ENCODE data around the gene FGB. TPM values are rescaled to one million over a fixed set of nuclear protein-coding genes. Genes with fewer than 3 reads are reported as not detected.

Gene FGB
- polyA plus RNA-seq, 2 of the 4 experiments (the other 2 are of a cell fraction): 13.8 to 169 TPM

GRCh38 chr4:154615211-154615610, 52.4 kb downstream of the FGB start (continued):
- TF ChIP-seq, protein P1, sequence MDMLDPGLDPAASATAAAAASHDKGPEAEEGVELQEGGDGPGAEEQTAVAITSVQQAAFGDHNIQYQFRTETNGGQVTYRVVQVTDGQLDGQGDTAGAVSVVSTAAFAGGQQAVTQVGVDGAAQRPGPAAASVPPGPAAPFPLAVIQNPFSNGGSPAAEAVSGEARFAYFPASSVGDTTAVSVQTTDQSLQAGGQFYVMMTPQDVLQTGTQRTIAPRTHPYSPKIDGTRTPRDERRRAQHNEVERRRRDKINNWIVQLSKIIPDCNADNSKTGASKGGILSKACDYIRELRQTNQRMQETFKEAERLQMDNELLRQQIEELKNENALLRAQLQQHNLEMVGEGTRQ (IDR thresholded peaks at IDR 0.05): no peak
- no peak for TF ChIP-seq SREBF2 (IDR thresholded peaks at IDR 0.05)

DNA sequence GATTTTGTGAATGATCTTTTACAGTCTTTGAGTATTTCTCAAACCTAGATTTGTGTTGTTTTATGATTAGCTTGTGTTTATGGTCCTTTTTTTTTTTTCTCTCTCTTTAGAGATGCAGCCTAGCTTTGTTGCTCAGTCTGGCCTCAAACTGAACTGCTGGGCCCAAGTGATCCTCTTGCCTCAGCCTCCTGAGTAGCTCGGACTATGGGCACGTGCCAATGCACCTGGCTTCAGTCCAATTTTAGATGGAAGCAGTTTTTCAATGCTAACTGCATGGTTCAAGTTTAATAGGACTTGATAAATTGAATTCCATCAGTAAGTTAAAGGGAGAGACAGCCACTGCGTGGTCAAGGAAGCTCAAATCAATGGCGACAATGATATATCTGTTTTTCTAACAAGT, 53.5 kb downstream of the FGB start:
- CTCF ChIA-PET: interaction anchor here (1.1 to 12.2 kb wide), 2 partner anchors 57 to 64 kb away, joined by 6 to 214 read pairs; partner anchors contain the start of gene FGB
- no peak for TF ChIP-seq SMC3 (IDR thresholded peaks at IDR 0.05)
- no peak for TF ChIP-seq NR3C1 (IDR thresholded peaks at IDR 0.05)
- TF ChIP-seq FOSL2 (IDR thresholded peaks at IDR 0.05): no peak
- TF ChIP-seq FOSL2 (CRISPR knock-in tag; IDR thresholded peaks at IDR 0.05): no peak
- no peak for ATAC-seq
- FAIRE-seq: no peak
- Histone ChIP-seq H3K4me1 (peaks cover 64% of the 10 kb centered on the region), H3K9me3 (no peaks in the 10 kb centered on the region), H3K27ac (peak overlapping the region; percentile 17 to 46; a peak in 3 of 6 replicates), H3K4me3 (no peak overlapping the region), H3K4me2 (peak overlapping the region; percentile 56; the same call in 2 of the 3 replicates)
- WGBS (ENCODE audit: missing lambda C conversion rate): 74% methylated on average over 4 of the region's 4 CpGs
- POLR2A ChIA-PET: no interaction called here
- no peak for DNase-seq (ENCODE audit: low read depth in 1 of 2, low spot score in 1 of 2)

DNA sequence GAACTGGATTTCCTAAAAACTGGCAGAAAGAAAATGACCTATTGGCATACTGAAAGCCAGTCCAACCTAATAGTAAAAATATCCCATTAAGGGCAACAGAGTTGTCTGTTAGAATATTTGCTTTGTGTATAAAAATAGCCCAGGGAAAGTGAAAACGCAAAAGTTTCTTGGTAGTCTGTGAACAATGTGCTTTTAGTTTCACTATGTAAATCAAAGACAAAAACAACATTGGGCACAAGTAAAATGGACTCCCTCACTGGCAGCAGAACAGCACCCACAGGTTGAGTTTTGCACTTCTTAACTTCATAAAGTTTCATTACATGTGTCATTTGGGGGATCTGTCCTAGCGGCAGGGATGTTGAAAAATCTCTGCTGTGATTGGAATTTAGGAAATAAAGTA, 53.9 kb downstream of the FGB start:
- DNase-seq (ENCODE audit: low read depth in 1 of 2, low spot score in 1 of 2) (no peak), FAIRE-seq (no peak), ATAC-seq (no peak)
- Histone ChIP-seq H3K4me1 (peaks cover 63% of the 10 kb centered on the region), H3K27ac (peak overlapping the region; percentile 16 to 46; a peak in 3 of 6 replicates), H3K4me2 (no peak overlapping the region), H3K9me3 (no peaks in the 10 kb centered on the region), H3K4me3 (no peak overlapping the region)
- POLR2A ChIA-PET: no interaction called here
- CTCF ChIA-PET: interaction anchor here (1.1 to 12.2 kb wide), 2 partner anchors 57 to 65 kb away, joined by 6 to 214 read pairs; partner anchors contain the start of gene FGB
- TF ChIP-seq CEBPB (IDR thresholded peaks at IDR 0.05) (no peak), BHLHE40 (IDR thresholded peaks at IDR 0.05; ENCODE audit: low read depth, low read length) (no peak), ZNF302 (CRISPR knock-in tag; IDR thresholded peaks at IDR 0.05) (no peak), CHD2 (IDR thresholded peaks at IDR 0.05; ENCODE audit: low read length, partially characterized antibody) (no peak), JUN (IDR thresholded peaks at IDR 0.05) (no peak), PHF8 (IDR thresholded peaks at IDR 0.05; ENCODE audit: borderline replicate concordance, low read depth) (no peak), NFE2L2 (conservative IDR thresholded peaks at IDR 0.05; ENCODE audit: low read length) (no peak), TP53 (CRISPR knock-in tag; IDR thresholded peaks at IDR 0.05) (no peak), RARB (CRISPR knock-in tag; IDR thresholded peaks at IDR 0.05) (no peak), ZC3H11A (IDR thresholded peaks at IDR 0.05) (no peak), NPAS2 (CRISPR knock-in tag; IDR thresholded peaks at IDR 0.05; ENCODE audit: borderline replicate concordance) (no peak), JUNB (IDR thresholded peaks at IDR 0.05) (no peak), CBX8 (IDR thresholded peaks at IDR 0.05) (no peak), ESRRA (IDR thresholded peaks at IDR 0.05; ENCODE audit: borderline replicate concordance, low read length) (no peak), RAD21 (conservative IDR thresholded peaks at IDR 0.05 in 1 of 2, IDR thresholded peaks at IDR 0.05 in 1 of 2) (no peak)
- WGBS (ENCODE audit: missing lambda C conversion rate): 90% methylated on average over 2 of the region's 2 CpGs

DNA sequence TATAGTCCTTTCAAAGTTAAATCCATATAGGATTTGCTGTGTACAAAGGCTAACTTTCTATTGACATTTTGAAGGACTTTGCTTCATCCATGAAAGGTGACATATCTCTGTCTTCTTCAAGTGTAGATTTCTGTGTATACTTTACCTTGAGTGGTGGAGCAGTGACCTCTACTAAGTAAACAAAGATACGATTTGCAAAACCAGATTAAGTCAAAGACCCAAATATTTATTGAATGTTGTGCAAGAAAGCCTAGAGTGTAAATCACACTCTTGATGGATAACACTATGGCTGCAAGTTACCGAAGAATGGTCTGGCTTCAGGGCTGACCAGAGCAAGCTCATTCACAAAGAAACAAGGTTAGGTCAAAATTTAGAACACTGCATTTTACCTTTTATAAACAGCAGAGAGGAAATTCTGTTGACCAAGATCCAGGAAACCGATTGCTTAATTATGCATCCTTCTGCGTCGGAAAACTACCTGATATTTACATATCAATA, 55.1 kb downstream of the FGB start:
- H3K4me1 ChIP-seq: peaks cover 56% of the 10 kb centered on the region
- peak overlapping the region; percentile 19 to 53; a peak in 3 of 6 replicates for H3K27ac ChIP-seq
- no peaks in the 10 kb centered on the region for H3K9me3 ChIP-seq
- FAIRE-seq (no peak), DNase-seq (ENCODE audit: low read depth in 1 of 2, low spot score in 1 of 2) (no peak), ATAC-seq (no peak)
- POLR2A ChIA-PET: no interaction called here
- CTCF ChIA-PET: interaction anchor here (0.9 to 12.2 kb wide), 8 partner anchors 20 to 116 kb away, joined by 3 to 214 read pairs (median 7); partner anchors contain the start of genes FGB and PLRG1
- TF ChIP-seq RAD21 (conservative IDR thresholded peaks at IDR 0.05 in 1 of 2, IDR thresholded peaks at IDR 0.05 in 1 of 2): no peak
- no peak for TF ChIP-seq HOXB13 (CRISPR knock-in tag; IDR thresholded peaks at IDR 0.05; ENCODE audit: low read depth)
- TF ChIP-seq MAFK (IDR thresholded peaks at IDR 0.05; ENCODE audit: partially characterized antibody): no peak
- TF ChIP-seq GATA3 (IDR thresholded peaks at IDR 0.05; ENCODE audit: borderline replicate concordance): 0 out of 2 replicates have a peak, but pooled peaks have one; percentile 11
- no peak for TF ChIP-seq SREBF2 (IDR thresholded peaks at IDR 0.05)
- no peak for TF ChIP-seq RFX5 (IDR thresholded peaks at IDR 0.05)
- TF ChIP-seq FOSL2 (IDR thresholded peaks at IDR 0.05): no peak
- no peak for TF ChIP-seq FOSL2 (CRISPR knock-in tag; IDR thresholded peaks at IDR 0.05)
- TF ChIP-seq, protein P2, sequence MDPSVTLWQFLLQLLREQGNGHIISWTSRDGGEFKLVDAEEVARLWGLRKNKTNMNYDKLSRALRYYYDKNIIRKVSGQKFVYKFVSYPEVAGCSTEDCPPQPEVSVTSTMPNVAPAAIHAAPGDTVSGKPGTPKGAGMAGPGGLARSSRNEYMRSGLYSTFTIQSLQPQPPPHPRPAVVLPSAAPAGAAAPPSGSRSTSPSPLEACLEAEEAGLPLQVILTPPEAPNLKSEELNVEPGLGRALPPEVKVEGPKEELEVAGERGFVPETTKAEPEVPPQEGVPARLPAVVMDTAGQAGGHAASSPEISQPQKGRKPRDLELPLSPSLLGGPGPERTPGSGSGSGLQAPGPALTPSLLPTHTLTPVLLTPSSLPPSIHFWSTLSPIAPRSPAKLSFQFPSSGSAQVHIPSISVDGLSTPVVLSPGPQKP (IDR thresholded peaks at IDR 0.05; ENCODE audit: low read depth, low read length): no peak
- TF ChIP-seq POLR2A (IDR thresholded peaks at IDR 0.05; ENCODE audit: low read length): no peak
- TF ChIP-seq BHLHE40 (IDR thresholded peaks at IDR 0.05; ENCODE audit: low read depth, low read length): no peak
- TF ChIP-seq HDAC2 (IDR thresholded peaks at IDR 0.05): no peak
- TF ChIP-seq CEBPB (IDR thresholded peaks at IDR 0.05): peak in 1 of 2 experiments; percentile 30; a peak in 1 of 4 replicates
- TF ChIP-seq, protein P3, sequence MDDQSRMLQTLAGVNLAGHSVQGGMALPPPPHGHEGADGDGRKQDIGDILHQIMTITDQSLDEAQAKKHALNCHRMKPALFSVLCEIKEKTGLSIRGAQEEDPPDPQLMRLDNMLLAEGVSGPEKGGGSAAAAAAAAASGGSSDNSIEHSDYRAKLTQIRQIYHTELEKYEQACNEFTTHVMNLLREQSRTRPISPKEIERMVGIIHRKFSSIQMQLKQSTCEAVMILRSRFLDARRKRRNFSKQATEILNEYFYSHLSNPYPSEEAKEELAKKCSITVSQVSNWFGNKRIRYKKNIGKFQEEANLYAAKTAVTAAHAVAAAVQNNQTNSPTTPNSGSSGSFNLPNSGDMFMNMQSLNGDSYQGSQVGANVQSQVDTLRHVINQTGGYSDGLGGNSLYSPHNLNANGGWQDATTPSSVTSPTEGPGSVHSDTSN (IDR thresholded peaks at IDR 0.05): no peak
- TF ChIP-seq, protein P4, sequence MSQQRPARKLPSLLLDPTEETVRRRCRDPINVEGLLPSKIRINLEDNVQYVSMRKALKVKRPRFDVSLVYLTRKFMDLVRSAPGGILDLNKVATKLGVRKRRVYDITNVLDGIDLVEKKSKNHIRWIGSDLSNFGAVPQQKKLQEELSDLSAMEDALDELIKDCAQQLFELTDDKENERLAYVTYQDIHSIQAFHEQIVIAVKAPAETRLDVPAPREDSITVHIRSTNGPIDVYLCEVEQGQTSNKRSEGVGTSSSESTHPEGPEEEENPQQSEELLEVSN (IDR thresholded peaks at IDR 0.05; ENCODE audit: borderline replicate concordance, low read depth): no peak
- no peak for TF ChIP-seq SMC3 (IDR thresholded peaks at IDR 0.05)
- H3K4me3 ChIP-seq: no peak overlapping the region
- peak overlapping the region; percentile 29; the same call in 1 of the 3 replicates for H3K4me2 ChIP-seq
- WGBS (ENCODE audit: missing lambda C conversion rate): 67% methylated on average over 5 of the region's 5 CpGs

Data from A549 (cell line).